Gastroesophageal sphincter (tissue), 4 donors: ENCODE data around the gene B4GALT1. TPM values are rescaled to one million over a fixed set of nuclear protein-coding genes. Genes with fewer than 3 reads are reported as not detected.
A peak's percentile ranks its signal among the peaks of the same experiment; 100 is the strongest.

Source experiments
- ATAC-seq: fragments of 150-250 bp; one replicate; pipeline ENCODE4 v1.9.1; 2016; ENCODE audit warnings: mild to moderate bottlenecking, moderate library complexity
- H3K27ac ChIP-seq, 4 donors: fragments of 200-600 bp; sonication (generic) in 3 of 4; 1 replicate in 3 of 4; 2 replicates in 1 of 4; pipeline ENCODE4 v1.5.1; 2016 to 2019
- H3K27me3 ChIP-seq: fragments of 200-600 bp; sonication (generic); one replicate; pipeline ENCODE4 v1.5.1; 2019
- H3K36me3 ChIP-seq, 2 donors: fragments of 200-600 bp; sonication (generic); one replicate each; pipeline ENCODE4 v1.5.1; 2019; ENCODE audit warnings: control low read depth in 1 of 2
- H3K4me1 ChIP-seq, 3 donors: fragments of 200-600 bp; sonication (generic); 1 replicate in 2 of 3; 2 replicates in 1 of 3; pipeline ENCODE4 v1.5.1; 2016 to 2019; ENCODE audit warnings: control low read depth in 2 of 3
- H3K4me3 ChIP-seq, 2 donors: fragments of 200-600 bp; sonication (generic); one replicate each; pipeline ENCODE4 v1.5.1; 2019; ENCODE audit warnings: mild to moderate bottlenecking in 1 of 2, moderate library complexity in 1 of 2
- H3K9me3 ChIP-seq, 3 donors: fragments of 200-600 bp; sonication (generic); one replicate each; pipeline ENCODE4 v1.5.1; 2017 to 2019; ENCODE audit warnings: control low read depth in 2 of 3
- CTCF ChIP-seq, 4 experiments: fragments of 200-600 bp in 2 of 4; fragments of 450-650 bp in 2 of 4; sonication (generic) in 1 of 4; IDR thresholded peaks; one replicate each; pipeline ENCODE4 v1.5.1; 2017 to 2019; ENCODE audit warnings: antibody characterized with exemption in 4 of 4, mild to moderate bottlenecking in 2 of 4, moderate library complexity in 2 of 4
- EP300 ChIP-seq: sonication (generic); formaldehyde crosslinking; IDR thresholded peaks from one replicate; pipeline ENCODE4 v1.6.1; 2017; ENCODE audit warnings: antibody characterized with exemption, mild to moderate bottlenecking
- POLR2A ChIP-seq, 2 donors: fragments of 450-650 bp; IDR thresholded peaks; one replicate each; pipeline ENCODE4 v1.6.1; 2017; ENCODE audit warnings: antibody characterized with exemption in 2 of 2, mild to moderate bottlenecking in 2 of 2, moderate library complexity in 1 of 2
- POLR2AphosphoS5 ChIP-seq: sonication (generic); formaldehyde crosslinking; IDR thresholded peaks from one replicate; pipeline ENCODE4 v1.6.1; 2017; ENCODE audit warnings: antibody characterized with exemption
- WGBS, 2 donors: methylation state at CpG; one replicate each; pipeline ENCODE4 v1.1.5; 2018; ENCODE audit warnings: low coverage in 1 of 2; 5-methylcytosine and 5-hydroxymethylcytosine counted together
- total RNA-seq, 4 donors: library from RNA; depleted of rRNA; stranded (reverse); fragments of >200 nt; gene quantifications; one replicate each; pipeline ENCODE4 v1.1.0, GENCODE V29; 2016

Gene B4GALT1
- total RNA-seq, 4 donors from 2014 or later = 22.9 to 43.3 (median 31.0) TPM

GRCh38 chr9:33106827-33107621 is 60.1 kb downstream of the B4GALT1 start:
- 24 to 73% methylated on average over 3 of the region's 10 CpGs for WGBS, 2 donors
- Histone ChIP-seq H3K27ac (peak overlapping the region in 3 of 4 donors; percentile 54 to 74 (median 70)), H3K9me3 (no peaks in the 10 kb centered on the region), H3K27me3 (no peaks in the 10 kb centered on the region), H3K36me3 (peaks cover 0 to 22% of the 10 kb centered on the region in 2 donors), H3K4me1 (peaks cover 0 to 19% (median 8%) of the 10 kb centered on the region in 3 donors), H3K4me3 (no peak overlapping the region)
- peak; percentile 57 for ATAC-seq
- TF ChIP-seq POLR2A (IDR thresholded peaks at IDR 0.05) (no peak), POLR2AphosphoS5 (no peak), CTCF (IDR thresholded peaks at IDR 0.05) (no peak), EP300 (no peak)

- Histone ChIP-seq H3K4me3 (no peak overlapping the region), H3K9me3 (no peaks in the 10 kb centered on the region), H3K4me1 (peaks cover 0 to 19% (median 8%) of the 10 kb centered on the region in 3 donors), H3K27ac (peak overlapping the region in 2 of 4 donors; percentile 70 to 74), H3K27me3 (no peaks in the 10 kb centered on the region), H3K36me3 (peaks cover 0 to 15% of the 10 kb centered on the region in 2 donors)
- ATAC-seq = no peak
- WGBS, 2 donors = 42% methylated on average over 3 of the region's 4 CpGs; no CpG with 5 or more reads in 1 of the 2 donors
- TF ChIP-seq POLR2A (IDR thresholded peaks at IDR 0.05) (no peak), CTCF (IDR thresholded peaks at IDR 0.05) (no peak), EP300 (no peak), POLR2AphosphoS5 (no peak)
These were observed 60.8 kb downstream of the B4GALT1 start for GRCh38 chr9:33106372-33106771.

GRCh38 chr9:33105959-33106358 is 61.2 kb downstream of the B4GALT1 start:
- Histone ChIP-seq H3K36me3 (peaks cover 0 to 13% of the 10 kb centered on the region in 2 donors), H3K9me3 (no peaks in the 10 kb centered on the region), H3K27ac (peak overlapping the region in 2 of 4 donors; percentile 70 to 74), H3K27me3 (no peaks in the 10 kb centered on the region), H3K4me1 (peaks cover 0 to 19% (median 8%) of the 10 kb centered on the region in 3 donors), H3K4me3 (no peak overlapping the region)
- WGBS, 2 donors = 80 to 91% methylated on average over 1 of the region's 1 CpG
- no peak for ATAC-seq
- TF ChIP-seq CTCF (IDR thresholded peaks at IDR 0.05) (no peak), EP300 (no peak), POLR2AphosphoS5 (no peak), POLR2A (IDR thresholded peaks at IDR 0.05) (no peak)

GRCh38 chr9:33105504-33105903 is 61.6 kb downstream of the B4GALT1 start:
- H3K9me3 ChIP-seq = no peaks in the 10 kb centered on the region
- no peak overlapping the region for H3K27ac ChIP-seq
- ATAC-seq = no peak
- no peak overlapping the region for H3K4me3 ChIP-seq
- H3K27me3 ChIP-seq = no peaks in the 10 kb centered on the region
- H3K36me3 ChIP-seq = peaks cover 0 to 8% of the 10 kb centered on the region in 2 donors
- H3K4me1 ChIP-seq = peaks cover 0 to 19% (median 8%) of the 10 kb centered on the region in 3 donors
- WGBS, 2 donors = 72 to 77% methylated on average over 4 to 5 of the region's 5 CpGs
- TF ChIP-seq CTCF (IDR thresholded peaks at IDR 0.05) (no peak), EP300 (no peak), POLR2AphosphoS5 (no peak), POLR2A (IDR thresholded peaks at IDR 0.05) (no peak)

GRCh38 chr9:33104401-33104800 is 62.7 kb downstream of the B4GALT1 start:
- ATAC-seq = no peak
- Histone ChIP-seq H3K4me1 (peaks cover 0 to 19% (median 8%) of the 10 kb centered on the region in 3 donors), H3K27me3 (no peaks in the 10 kb centered on the region), H3K27ac (no peak overlapping the region), H3K4me3 (no peak overlapping the region), H3K9me3 (no peaks in the 10 kb centered on the region), H3K36me3 (no peaks in the 10 kb centered on the region)
- WGBS, 2 donors = 80 to 89% methylated on average over 1 to 7 of the region's 7 CpGs
- TF ChIP-seq CTCF (IDR thresholded peaks at IDR 0.05) = no peak
